Omental fat pad (tissue), 4 donors: ENCODE measurements around the gene TRIB2. TPM values are rescaled to one million over a fixed set of nuclear protein-coding genes. Genes with fewer than 3 reads are reported as not detected.

Experiments used
- ATAC-seq: fragments of 150-250 bp; one replicate; pipeline ENCODE4 v1.9.1; 2016; ENCODE audit warnings: mild to moderate bottlenecking, moderate library complexity; ENCODE audit not compliant: low FRiP score
- DNase-seq: peaks from one replicate; pipeline ENCODE4 v3.0.0-alpha.2; 2019; ENCODE audit warnings: low spot score
- CTCF ChIP-seq, 3 donors: fragments of 450-650 bp; IDR thresholded peaks; one replicate each; pipeline ENCODE4 v1.5.1; 2016 to 2017; ENCODE audit warnings: antibody characterized with exemption in 3 of 3, mild to moderate bottlenecking in 3 of 3, moderate library complexity in 2 of 3
- total RNA-seq, 4 donors: library from RNA; depleted of rRNA; stranded (reverse); fragments of >200 nt; gene quantifications; one replicate each; pipeline ENCODE4 v1.1.0, GENCODE V29; 2016

The TRIB2 gene
- total RNA-seq, 4 donors from 2014 or later: 27.8 to 144 (median 63.2) TPM

GRCh38 chr2:12739721-12740254 lies 23.1 kb downstream of the TRIB2 start:
- no peak for ATAC-seq
- TF ChIP-seq CTCF (IDR thresholded peaks at IDR 0.05): no peak
- DNase-seq: no peak

GRCh38 chr2:12741380-12741779 lies 24.6 kb downstream of the TRIB2 start:
- no peak for TF ChIP-seq CTCF (IDR thresholded peaks at IDR 0.05)
- no peak for ATAC-seq

GRCh38 chr2:12742891-12743290 lies 26.2 kb downstream of the TRIB2 start:
- ATAC-seq: no peak
- no peak for DNase-seq
- TF ChIP-seq CTCF (IDR thresholded peaks at IDR 0.05): no peak

More at GRCh38 chr2:12741380-12741779, 24.6 kb downstream of the TRIB2 start:
- no peak for DNase-seq

- no peak for TF ChIP-seq CTCF (IDR thresholded peaks at IDR 0.05)
Measured at GRCh38 chr2:12750166-12750905, 33.6 kb downstream of the TRIB2 start.

GRCh38 chr2:12754643-12755042 lies 37.9 kb downstream of the TRIB2 start:
- no peak for TF ChIP-seq CTCF (IDR thresholded peaks at IDR 0.05)
- ATAC-seq (no peak), DNase-seq (no peak)

More at GRCh38 chr2:12750166-12750905, 33.6 kb downstream of the TRIB2 start:
- DNase-seq (no peak), ATAC-seq (no peak)

- TF ChIP-seq CTCF (IDR thresholded peaks at IDR 0.05): no peak
- no peak for DNase-seq
Measured at GRCh38 chr2:12755384-12755783, 38.6 kb downstream of the TRIB2 start.

GRCh38 chr2:12759248-12759647 lies 42.5 kb downstream of the TRIB2 start:
- no peak for TF ChIP-seq CTCF (IDR thresholded peaks at IDR 0.05)
- ATAC-seq (peak; percentile 5), DNase-seq (no peak)

More at GRCh38 chr2:12755384-12755783, 38.6 kb downstream of the TRIB2 start:
- ATAC-seq: no peak
